Measurements from ENCODE around the gene MYH11. TPM values are rescaled to one million over a fixed set of nuclear protein-coding genes. Genes with fewer than 3 reads are reported as not detected.

Gene MYH11
- total RNA-seq, 1 donor: 0.27 TPM

GRCh38 chr16:15779664-15780351 lies 77.0 kb downstream of the MYH11 start:
- DNase-seq (ENCODE audit: low read depth in 2 of 3, low spot score in 2 of 3): no peak

GRCh38 chr16:15778999-15779614 lies 77.7 kb downstream of the MYH11 start:
- no peak for DNase-seq (ENCODE audit: low read depth in 2 of 3, low spot score in 2 of 3)

GRCh38 chr16:15778204-15778743 lies 78.6 kb downstream of the MYH11 start:
- DNase-seq (ENCODE audit: low read depth in 2 of 3, low spot score in 2 of 3): no peak

GRCh38 chr16:15777533-15778203 lies 79.2 kb downstream of the MYH11 start:
- DNase-seq (ENCODE audit: low read depth in 2 of 3, low spot score in 2 of 3): peak in 2 of 3 donors; percentile 59 to 77

GRCh38 chr16:15776572-15776971 lies 80.3 kb downstream of the MYH11 start:
- no peak for DNase-seq (ENCODE audit: low read depth in 2 of 3, low spot score in 2 of 3)

GRCh38 chr16:15775663-15776304 lies 81.0 kb downstream of the MYH11 start:
- DNase-seq (ENCODE audit: low read depth in 2 of 3, low spot score in 2 of 3): no peak

- DNase-seq (ENCODE audit: low read depth in 2 of 3, low spot score in 2 of 3): peak in 1 of 3 donors; percentile 37
Measured at GRCh38 chr16:15775209-15775608, 81.6 kb downstream of the MYH11 start.

GRCh38 chr16:15773968-15774367 lies 82.9 kb downstream of the MYH11 start:
- no peak for DNase-seq (ENCODE audit: low read depth in 2 of 3, low spot score in 2 of 3)

- DNase-seq (ENCODE audit: low read depth in 2 of 3, low spot score in 2 of 3): no peak
Measured at GRCh38 chr16:15772579-15773293, 84.1 kb downstream of the MYH11 start.

- no peak for DNase-seq (ENCODE audit: low read depth in 2 of 3, low spot score in 2 of 3)
Measured at GRCh38 chr16:15771694-15772093, 85.1 kb downstream of the MYH11 start.

- DNase-seq (ENCODE audit: low read depth in 2 of 3, low spot score in 2 of 3): no peak
Measured at GRCh38 chr16:15770512-15770911, 86.3 kb downstream of the MYH11 start.

GRCh38 chr16:15770107-15770506 lies 86.7 kb downstream of the MYH11 start:
- DNase-seq (ENCODE audit: low read depth in 2 of 3, low spot score in 2 of 3): no peak

GRCh38 chr16:15769239-15769638 lies 87.6 kb downstream of the MYH11 start:
- DNase-seq (ENCODE audit: low read depth in 2 of 3, low spot score in 2 of 3): no peak

- no peak for DNase-seq (ENCODE audit: low read depth in 2 of 3, low spot score in 2 of 3)
Measured at GRCh38 chr16:15768201-15768600, 88.6 kb downstream of the MYH11 start.

GRCh38 chr16:15766918-15767317 lies 89.9 kb downstream of the MYH11 start:
- DNase-seq (ENCODE audit: low read depth in 2 of 3, low spot score in 2 of 3): no peak

GRCh38 chr16:15765880-15766279 lies 90.9 kb downstream of the MYH11 start:
- peak; percentile 11 to 78 (median 59) for DNase-seq (ENCODE audit: low read depth in 2 of 3, low spot score in 2 of 3)

GRCh38 chr16:15765116-15765515 lies 91.7 kb downstream of the MYH11 start:
- DNase-seq (ENCODE audit: low read depth in 2 of 3, low spot score in 2 of 3): no peak

GRCh38 chr16:15764112-15764511 lies 92.7 kb downstream of the MYH11 start:
- DNase-seq (ENCODE audit: low read depth in 2 of 3, low spot score in 2 of 3): no peak

GRCh38 chr16:15760129-15760528 lies 96.7 kb downstream of the MYH11 start:
- no peak for DNase-seq (ENCODE audit: low read depth in 2 of 3, low spot score in 2 of 3)

- DNase-seq (ENCODE audit: low read depth in 2 of 3, low spot score in 2 of 3): no peak
Measured at GRCh38 chr16:15759070-15759469, 97.8 kb downstream of the MYH11 start.

Data from hematopoietic multipotent progenitor cell (in vitro differentiated cells).